ENCODE measurements around the gene SEMA3G.

The SEMA3G gene

GRCh38 chr3:52451237-52452083 lies 6.6 kb upstream of the SEMA3G start:
- Histone ChIP-seq H3K4me3 (ENCODE audit: low read length) (no peak overlapping the region), H3K36me3 (ENCODE audit: insufficient read depth, low read length) (no peaks in the 10 kb centered on the region), H3K9me3 (replicated peaks; ENCODE audit: low read length) (no peaks in the 10 kb centered on the region), H3K9ac (ENCODE audit: low read depth, low read length) (no peak overlapping the region), H3K4me2 (ENCODE audit: low read length) (no peak overlapping the region), H3K4me1 (ENCODE audit: control insufficient read depth, insufficient read depth, low read length) (peaks cover 31% of the 10 kb centered on the region), H3K27me3 (ENCODE audit: control insufficient read depth, insufficient read depth, low read length) (no peaks in the 10 kb centered on the region)

DNA sequence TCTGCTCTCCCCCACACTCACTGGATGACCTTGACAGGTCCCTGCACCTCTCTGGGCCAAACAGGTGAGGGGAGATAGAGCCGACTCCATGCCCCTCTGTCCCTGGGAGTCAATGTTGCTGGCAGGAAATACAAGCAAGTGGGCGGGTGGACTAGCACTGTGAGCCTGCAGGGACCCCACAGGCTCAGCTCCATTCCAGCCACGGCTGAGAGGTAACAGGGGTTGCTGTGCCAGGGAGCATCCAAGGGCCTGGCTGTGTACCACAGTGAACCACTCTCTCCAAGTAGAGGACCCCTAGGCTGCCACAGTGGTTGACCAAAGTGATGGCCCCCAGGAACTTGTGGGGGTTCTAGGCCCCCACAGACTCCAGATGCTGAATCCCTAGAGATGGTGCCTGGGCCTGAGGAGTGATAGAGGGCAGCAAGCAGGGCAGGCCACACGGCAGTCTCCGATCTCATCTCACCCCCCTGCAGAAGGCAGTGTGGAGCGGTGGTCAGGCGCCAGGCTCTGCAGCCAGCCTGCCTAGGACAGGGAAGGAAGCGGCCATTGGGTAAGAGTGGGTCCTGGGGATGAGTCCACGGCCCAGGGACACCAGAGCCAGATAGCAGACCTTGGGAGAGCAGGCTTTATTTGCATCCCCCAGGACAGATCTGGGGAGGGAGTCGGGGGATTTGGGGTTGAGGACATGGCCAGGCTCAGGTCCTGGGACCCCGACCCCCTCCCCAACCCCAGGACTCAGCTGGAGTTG lies 5.8 kb upstream of the SEMA3G start:
- Histone ChIP-seq H3K4me3 (ENCODE audit: low read length) (no peak overlapping the region), H3K4me1 (ENCODE audit: control insufficient read depth, insufficient read depth, low read length) (peaks cover 31% of the 10 kb centered on the region), H3K36me3 (ENCODE audit: insufficient read depth, low read length) (no peaks in the 10 kb centered on the region), H3K9me3 (replicated peaks; ENCODE audit: low read length) (no peaks in the 10 kb centered on the region), H3K9ac (ENCODE audit: low read depth, low read length) (no peak overlapping the region), H3K4me2 (ENCODE audit: low read length) (no peak overlapping the region), H3K27me3 (ENCODE audit: control insufficient read depth, insufficient read depth, low read length) (no peaks in the 10 kb centered on the region)

DNA sequence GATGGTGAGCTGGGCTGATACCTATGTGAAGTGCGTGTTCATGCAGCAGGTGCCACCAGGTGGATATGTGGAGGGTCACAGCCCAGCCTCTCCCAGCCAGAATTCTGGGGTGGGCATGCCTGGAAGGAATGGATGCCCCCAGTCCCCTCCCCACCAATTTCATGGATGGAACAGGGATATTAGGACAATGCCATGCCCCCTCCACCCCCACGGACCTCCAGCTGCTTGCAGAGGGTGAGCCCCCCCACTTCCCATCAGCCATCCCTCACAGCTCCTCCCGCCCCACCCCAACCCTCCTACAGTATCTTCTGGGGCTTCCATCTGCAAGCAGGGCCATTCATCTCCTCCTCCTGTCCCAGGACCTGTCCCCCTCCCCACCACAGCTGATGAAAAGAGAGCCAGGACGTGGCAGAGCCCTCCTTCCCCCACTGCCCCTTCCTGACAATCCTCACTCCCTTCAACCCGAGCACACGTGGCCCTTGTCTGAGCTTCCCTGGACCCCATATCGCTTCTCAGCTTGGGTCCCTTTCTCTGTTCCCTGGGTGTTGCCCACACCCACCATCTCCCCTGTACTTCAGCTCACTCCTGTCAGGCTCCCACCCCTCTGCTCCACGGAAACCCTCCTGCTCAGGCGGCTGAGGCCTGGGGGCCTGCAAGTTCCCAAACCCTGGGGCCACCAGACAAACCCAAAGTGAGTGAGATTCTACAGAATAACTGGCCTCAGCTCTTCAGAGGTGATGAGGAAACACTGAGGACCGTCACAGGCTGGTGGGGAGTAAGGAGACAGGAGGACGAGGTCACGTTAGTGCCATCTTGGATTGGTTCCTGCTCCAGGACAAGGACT lies 2.8 kb upstream of the SEMA3G start:
- Histone ChIP-seq H3K27me3 (ENCODE audit: control insufficient read depth, insufficient read depth, low read length) (no peaks in the 10 kb centered on the region), H3K9ac (ENCODE audit: low read depth, low read length) (no peak overlapping the region), H3K4me2 (ENCODE audit: low read length) (no peak overlapping the region), H3K4me3 (ENCODE audit: low read length) (no peak overlapping the region), H3K36me3 (ENCODE audit: insufficient read depth, low read length) (no peaks in the 10 kb centered on the region), H3K9me3 (replicated peaks; ENCODE audit: low read length) (no peaks in the 10 kb centered on the region), H3K4me1 (ENCODE audit: control insufficient read depth, insufficient read depth, low read length) (peaks cover 15% of the 10 kb centered on the region)

- Histone ChIP-seq H3K9me3 (replicated peaks; ENCODE audit: low read length) (no peaks in the 10 kb centered on the region), H3K4me3 (ENCODE audit: low read length) (no peak overlapping the region), H3K4me2 (ENCODE audit: low read length) (no peak overlapping the region), H3K27me3 (ENCODE audit: control insufficient read depth, insufficient read depth, low read length) (no peaks in the 10 kb centered on the region), H3K4me1 (ENCODE audit: control insufficient read depth, insufficient read depth, low read length) (peaks cover 12% of the 10 kb centered on the region), H3K9ac (ENCODE audit: low read depth, low read length) (no peak overlapping the region), H3K36me3 (ENCODE audit: insufficient read depth, low read length) (no peaks in the 10 kb centered on the region)
Observed at GRCh38 chr3:52446631-52447511, 2.0 kb upstream of the SEMA3G start.

DNA sequence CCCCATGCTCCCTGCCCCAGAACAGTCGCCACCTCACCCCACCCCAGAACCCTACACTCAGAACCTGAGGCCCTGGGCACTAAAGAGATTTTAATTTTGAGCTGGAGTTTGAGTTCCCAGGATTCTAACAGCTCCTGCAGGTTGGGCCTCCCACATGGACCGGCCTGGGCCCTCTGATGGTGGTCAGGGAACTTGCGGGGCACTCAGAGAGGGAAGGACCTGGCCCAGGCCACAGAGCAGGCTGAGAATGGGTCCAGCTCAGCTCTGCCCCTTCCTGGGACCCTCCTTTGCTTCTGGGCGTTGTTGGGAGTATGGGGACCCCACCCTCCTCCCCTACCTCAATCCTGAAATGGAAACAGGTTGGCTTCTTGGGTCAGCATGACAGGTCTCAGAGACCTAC lies 1.1 kb upstream of the SEMA3G start:
- no peak overlapping the region for H3K4me3 ChIP-seq (ENCODE audit: low read length)
- peaks cover 12% of the 10 kb centered on the region for H3K4me1 ChIP-seq (ENCODE audit: control insufficient read depth, insufficient read depth, low read length)
- H3K9ac ChIP-seq (ENCODE audit: low read depth, low read length), result no peak overlapping the region
- no peaks in the 10 kb centered on the region for H3K9me3 ChIP-seq (replicated peaks; ENCODE audit: low read length)
- H3K36me3 ChIP-seq (ENCODE audit: insufficient read depth, low read length), result no peaks in the 10 kb centered on the region
- H3K27me3 ChIP-seq (ENCODE audit: control insufficient read depth, insufficient read depth, low read length), result no peaks in the 10 kb centered on the region
- no peak overlapping the region for H3K4me2 ChIP-seq (ENCODE audit: low read length)

- Histone ChIP-seq H3K4me3 (ENCODE audit: low read length) (no peak overlapping the region), H3K9me3 (replicated peaks; ENCODE audit: low read length) (no peaks in the 10 kb centered on the region), H3K27me3 (ENCODE audit: control insufficient read depth, insufficient read depth, low read length) (no peaks in the 10 kb centered on the region), H3K4me2 (ENCODE audit: low read length) (no peak overlapping the region), H3K9ac (ENCODE audit: low read depth, low read length) (no peak overlapping the region), H3K4me1 (ENCODE audit: control insufficient read depth, insufficient read depth, low read length) (no peaks in the 10 kb centered on the region), H3K36me3 (ENCODE audit: insufficient read depth, low read length) (no peaks in the 10 kb centered on the region)
Observed at GRCh38 chr3:52443791-52444687, 864 bp downstream of the SEMA3G start.

DNA sequence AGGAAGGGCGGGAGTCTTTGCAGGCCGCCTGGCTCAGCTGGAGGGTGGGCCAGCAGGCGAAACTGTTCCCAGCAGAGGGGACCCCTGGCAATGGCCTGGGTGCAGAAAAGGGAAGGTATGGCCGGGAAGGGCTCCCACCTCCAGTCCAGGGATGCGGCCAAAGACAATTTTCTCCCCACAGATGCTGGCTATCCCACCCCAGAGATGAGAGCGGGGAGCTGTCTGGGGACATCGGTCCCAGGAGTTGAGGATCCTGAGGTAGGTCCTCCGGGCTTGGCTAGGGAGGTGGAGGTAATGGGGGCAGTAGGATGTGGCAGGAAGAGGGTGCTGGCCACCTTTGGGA lies 1.7 kb downstream of the SEMA3G start:
- no peaks in the 10 kb centered on the region for H3K9me3 ChIP-seq (replicated peaks; ENCODE audit: low read length)
- H3K27me3 ChIP-seq (ENCODE audit: control insufficient read depth, insufficient read depth, low read length), result no peaks in the 10 kb centered on the region
- H3K4me3 ChIP-seq (ENCODE audit: low read length), result no peak overlapping the region
- no peak overlapping the region for H3K9ac ChIP-seq (ENCODE audit: low read depth, low read length)
- H3K36me3 ChIP-seq (ENCODE audit: insufficient read depth, low read length), result no peaks in the 10 kb centered on the region
- no peak overlapping the region for H3K4me2 ChIP-seq (ENCODE audit: low read length)
- H3K4me1 ChIP-seq (ENCODE audit: control insufficient read depth, insufficient read depth, low read length), result no peaks in the 10 kb centered on the region

GRCh38 chr3:52442409-52443267 lies 2.3 kb downstream of the SEMA3G start:
- Histone ChIP-seq H3K4me2 (ENCODE audit: low read length) (no peak overlapping the region), H3K9me3 (replicated peaks; ENCODE audit: low read length) (no peaks in the 10 kb centered on the region), H3K4me1 (ENCODE audit: control insufficient read depth, insufficient read depth, low read length) (no peaks in the 10 kb centered on the region), H3K36me3 (ENCODE audit: insufficient read depth, low read length) (no peaks in the 10 kb centered on the region), H3K9ac (ENCODE audit: low read depth, low read length) (no peak overlapping the region), H3K4me3 (ENCODE audit: low read length) (no peak overlapping the region), H3K27me3 (ENCODE audit: control insufficient read depth, insufficient read depth, low read length) (no peaks in the 10 kb centered on the region)

GRCh38 chr3:52441772-52442332 lies 3.1 kb downstream of the SEMA3G start:
- H3K9ac ChIP-seq (ENCODE audit: low read depth, low read length), result no peak overlapping the region
- no peak overlapping the region for H3K4me3 ChIP-seq (ENCODE audit: low read length)
- H3K4me2 ChIP-seq (ENCODE audit: low read length), result no peak overlapping the region
- no peaks in the 10 kb centered on the region for H3K27me3 ChIP-seq (ENCODE audit: control insufficient read depth, insufficient read depth, low read length)
- peaks cover 1% of the 10 kb centered on the region for H3K4me1 ChIP-seq (ENCODE audit: control insufficient read depth, insufficient read depth, low read length)
- H3K36me3 ChIP-seq (ENCODE audit: insufficient read depth, low read length), result no peaks in the 10 kb centered on the region
- H3K9me3 ChIP-seq (replicated peaks; ENCODE audit: low read length), result no peaks in the 10 kb centered on the region

Measured in skeletal muscle satellite cell (primary cell).